ENCODE results near the gene ERF.

The ERF gene

DNA sequence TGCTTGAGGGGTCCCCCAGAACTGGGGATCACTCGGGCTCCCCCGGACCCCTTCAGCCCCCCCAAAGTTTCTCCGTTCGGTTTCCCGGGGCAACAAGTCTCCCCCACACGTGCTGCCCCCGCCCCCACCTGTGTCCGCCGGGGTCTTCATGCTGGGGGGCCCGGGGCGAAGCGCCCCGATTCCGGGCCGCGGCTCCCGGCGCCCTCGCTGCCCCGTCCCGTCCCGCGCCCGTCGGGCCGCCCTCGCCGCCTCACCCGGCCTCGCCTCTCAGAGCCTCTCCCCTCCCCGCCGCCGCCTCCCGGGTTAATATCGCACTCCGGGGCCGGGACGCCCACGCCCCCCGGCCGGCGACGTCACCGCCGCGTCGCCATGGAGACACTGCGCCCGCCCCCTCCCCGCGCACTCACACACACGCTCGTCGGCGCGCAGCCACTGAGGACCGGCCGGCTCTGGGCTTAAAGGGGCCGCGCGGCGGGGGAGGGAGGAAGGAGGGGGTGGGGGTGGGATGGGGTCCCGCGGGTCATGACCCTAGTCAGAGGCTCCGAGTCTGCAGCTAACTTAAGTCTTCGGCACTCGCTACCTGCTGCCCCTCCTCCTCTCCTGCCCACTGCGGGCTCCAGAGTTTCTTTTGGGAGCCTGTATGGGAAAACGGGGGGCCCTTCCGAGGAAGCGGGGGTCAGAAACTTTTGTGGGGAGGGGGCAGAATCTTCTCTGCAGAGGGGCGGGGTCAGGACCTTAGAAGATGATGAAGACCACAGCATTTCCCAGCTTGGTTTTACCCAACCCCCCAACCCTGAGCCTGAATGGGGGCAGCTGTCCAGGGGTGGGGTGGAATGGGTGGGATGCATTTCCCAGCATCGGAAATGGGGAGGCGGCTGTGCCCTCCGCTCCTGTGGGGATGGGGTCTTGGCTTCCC lies at the start of gene ERF:
ERF (minus strand) TSS at position 279 of the 916 bp plus-strand sequence; CDS start at position 150, 129 bp downstream.
- peak; percentile 96 for DNase-seq

- no peak for DNase-seq
These were observed 48.9 kb upstream of the ERF start for GRCh38 chr19:42303876-42304275.

DNA sequence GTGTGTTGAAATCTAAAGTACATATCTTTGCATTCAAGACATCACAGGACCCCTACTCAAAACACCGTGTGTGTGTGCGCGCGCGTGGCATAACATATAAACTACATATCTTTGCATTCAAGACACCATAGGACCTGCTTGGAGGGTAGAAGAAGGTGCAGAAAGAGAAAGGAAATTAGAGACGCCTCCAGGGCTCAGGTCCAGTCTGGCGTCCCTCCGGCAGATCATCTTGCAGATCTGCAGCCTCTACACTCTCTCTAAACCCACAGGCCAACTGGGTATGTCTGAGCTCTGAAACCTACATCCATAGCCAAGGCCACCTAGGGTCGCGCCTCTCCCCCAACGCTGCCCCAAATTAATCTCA lies 48.2 kb upstream of the ERF start:
- DNase-seq = no peak

DNA sequence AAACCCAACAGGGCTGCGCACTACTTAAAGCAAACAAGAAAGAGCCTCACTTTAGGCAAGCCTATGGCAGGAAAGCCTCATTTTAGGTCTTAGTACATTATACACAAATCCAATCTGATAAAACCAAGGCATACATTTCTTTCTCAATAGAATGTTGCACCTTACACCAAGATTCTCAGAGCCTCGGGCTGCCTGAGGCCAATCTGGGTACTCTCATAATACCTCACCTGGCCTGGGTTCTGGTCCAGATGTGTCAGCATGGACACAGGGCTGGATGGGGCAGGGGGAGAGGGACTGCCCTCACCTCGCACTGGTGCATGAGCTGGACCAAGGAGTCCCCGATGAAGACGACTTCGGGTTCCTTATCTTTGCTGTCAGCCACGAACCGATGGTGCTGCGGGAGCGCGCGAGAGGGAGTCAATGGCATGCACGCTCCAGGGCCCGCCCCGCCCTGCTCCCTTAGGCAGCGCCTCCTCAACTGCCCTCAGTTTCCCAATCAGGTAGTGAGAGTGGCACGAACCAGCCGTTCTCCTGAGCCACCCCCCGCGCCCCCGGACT lies 46.8 kb upstream of the ERF start, which contains the start of gene PRR19:
PRR19 (plus strand) TSS at position 487 of the 558 bp plus-strand sequence. CDS start 7,453 bp downstream, outside the sequence.
- DNase-seq = peak; percentile 44

- DNase-seq = no peak
These were observed 42.1 kb upstream of the ERF start for GRCh38 chr19:42297039-42297438.

DNA sequence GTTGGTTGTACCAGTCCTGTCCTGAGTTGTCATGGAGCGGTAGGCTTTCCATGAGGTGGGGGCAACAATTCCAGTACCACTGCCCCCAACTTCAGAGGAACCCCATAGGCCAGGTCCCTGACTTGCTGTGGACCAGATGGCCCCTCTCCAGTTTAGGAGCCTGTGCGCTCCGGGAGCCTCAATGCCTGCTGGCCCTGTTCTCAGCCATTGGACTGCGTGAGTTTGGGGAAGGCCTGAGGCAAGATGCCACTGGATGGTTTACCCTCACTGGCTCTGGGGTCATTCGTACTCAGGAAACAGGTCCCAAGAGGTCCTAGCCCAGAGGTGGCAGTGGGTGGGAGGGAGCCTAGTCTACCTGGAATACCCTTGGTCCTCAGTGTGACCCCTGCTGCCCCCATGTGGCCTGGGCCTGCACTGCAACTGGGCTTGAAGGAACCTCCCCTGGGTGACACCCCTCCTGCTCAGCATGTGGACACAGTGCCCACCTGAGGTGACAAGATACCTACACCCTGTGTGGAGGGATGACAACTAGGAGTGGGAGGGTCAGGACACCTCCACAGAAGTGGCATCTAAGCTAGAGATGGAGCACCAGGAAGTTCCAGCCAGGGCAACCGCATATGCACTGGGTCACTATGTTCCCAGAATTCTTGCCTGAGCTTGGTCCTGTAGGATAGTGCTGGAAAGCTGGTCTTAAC lies 41.0 kb upstream of the ERF start:
- DNase-seq = peak; percentile 92

- DNase-seq = no peak
These were observed 40.4 kb upstream of the ERF start for GRCh38 chr19:42295342-42295741.

- DNase-seq = no peak
These were observed 39.7 kb upstream of the ERF start for GRCh38 chr19:42294471-42295137.

GRCh38 chr19:42293948-42294347 lies 39.0 kb upstream of the ERF start:
- no peak for DNase-seq

- no peak for DNase-seq
These were observed 38.6 kb upstream of the ERF start for GRCh38 chr19:42293540-42293939.

DNA sequence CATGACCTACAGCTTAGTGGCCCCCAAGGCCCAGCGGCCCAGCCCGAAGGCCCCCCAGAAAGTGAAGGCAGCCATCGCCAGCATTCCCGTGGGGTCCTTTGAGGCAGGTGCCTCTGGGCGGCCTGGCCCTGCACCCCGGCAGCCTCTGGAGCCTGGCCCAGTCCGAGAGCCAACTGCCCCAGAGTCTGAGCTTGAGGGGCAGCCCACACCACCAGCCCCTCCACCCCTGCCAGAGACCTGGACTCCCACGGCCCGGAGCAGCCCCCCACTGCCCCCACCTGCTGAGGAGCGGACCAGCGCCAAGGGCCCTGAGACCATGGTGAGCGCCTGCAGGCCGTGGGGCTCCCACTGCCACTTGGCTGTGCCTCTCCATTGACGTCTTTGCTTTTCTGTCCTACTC lies 38.0 kb upstream of the ERF start:
- no peak for DNase-seq

DNA sequence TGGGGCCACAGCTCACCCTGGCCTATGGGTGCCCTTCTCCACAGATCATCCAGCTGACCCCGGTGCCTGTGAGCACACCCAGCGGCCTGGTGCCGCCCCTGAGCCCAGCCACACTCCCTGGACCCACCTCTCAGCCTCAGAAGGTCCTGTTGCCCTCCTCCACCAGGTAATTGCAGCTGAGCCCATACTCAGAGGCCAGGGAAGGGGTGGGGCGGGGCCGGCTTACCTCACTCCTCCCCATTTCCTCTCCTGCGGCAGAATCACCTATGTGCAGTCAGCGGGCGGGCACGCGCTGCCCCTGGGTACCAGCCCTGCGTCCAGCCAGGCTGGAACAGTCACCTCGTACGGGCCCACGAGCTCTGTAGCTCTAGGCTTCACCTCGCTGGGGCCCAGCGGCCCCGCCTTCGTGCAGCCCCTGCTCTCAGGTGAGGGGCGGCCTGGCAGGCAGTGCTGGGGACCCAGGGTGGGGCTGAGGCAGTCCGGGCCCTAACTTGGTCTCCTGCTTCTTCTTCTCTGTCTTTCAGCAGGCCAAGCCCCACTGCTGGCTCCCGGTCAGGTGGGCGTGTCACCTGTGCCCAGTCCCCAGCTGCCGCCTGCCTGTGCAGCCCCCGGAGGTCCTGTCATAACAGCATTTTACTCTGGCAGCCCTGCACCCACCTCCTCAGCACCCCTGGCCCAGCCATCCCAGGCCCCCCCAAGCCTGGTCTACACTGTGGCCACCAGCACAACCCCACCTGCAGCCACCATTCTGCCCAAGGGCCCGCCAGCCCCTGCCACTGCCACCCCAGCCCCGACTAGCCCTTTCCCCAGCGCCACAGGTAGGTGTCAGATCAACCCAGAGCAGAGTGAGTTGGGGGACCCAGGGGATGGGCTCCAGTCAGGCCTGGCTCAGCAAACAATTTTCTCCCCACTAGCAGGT lies 37.4 kb upstream of the ERF start:
- no peak for DNase-seq

DNA sequence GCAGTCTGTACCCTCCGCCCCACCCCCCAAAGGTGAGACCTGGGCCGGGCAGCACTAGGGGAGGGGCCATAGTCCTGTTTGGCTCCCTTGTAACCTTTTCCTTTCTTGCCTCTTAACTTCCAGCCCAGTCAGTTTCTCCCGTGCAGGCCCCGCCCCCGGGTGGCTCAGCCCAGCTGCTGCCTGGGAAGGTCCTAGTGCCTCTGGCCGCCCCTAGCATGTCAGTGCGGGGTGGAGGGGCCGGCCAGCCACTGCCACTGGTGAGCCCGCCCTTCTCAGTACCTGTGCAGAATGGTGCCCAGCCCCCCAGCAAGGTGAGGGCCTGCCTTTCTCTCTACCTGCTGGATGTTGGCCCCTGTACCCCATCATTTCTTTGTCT lies 36.5 kb upstream of the ERF start:
- no peak for DNase-seq

DNA sequence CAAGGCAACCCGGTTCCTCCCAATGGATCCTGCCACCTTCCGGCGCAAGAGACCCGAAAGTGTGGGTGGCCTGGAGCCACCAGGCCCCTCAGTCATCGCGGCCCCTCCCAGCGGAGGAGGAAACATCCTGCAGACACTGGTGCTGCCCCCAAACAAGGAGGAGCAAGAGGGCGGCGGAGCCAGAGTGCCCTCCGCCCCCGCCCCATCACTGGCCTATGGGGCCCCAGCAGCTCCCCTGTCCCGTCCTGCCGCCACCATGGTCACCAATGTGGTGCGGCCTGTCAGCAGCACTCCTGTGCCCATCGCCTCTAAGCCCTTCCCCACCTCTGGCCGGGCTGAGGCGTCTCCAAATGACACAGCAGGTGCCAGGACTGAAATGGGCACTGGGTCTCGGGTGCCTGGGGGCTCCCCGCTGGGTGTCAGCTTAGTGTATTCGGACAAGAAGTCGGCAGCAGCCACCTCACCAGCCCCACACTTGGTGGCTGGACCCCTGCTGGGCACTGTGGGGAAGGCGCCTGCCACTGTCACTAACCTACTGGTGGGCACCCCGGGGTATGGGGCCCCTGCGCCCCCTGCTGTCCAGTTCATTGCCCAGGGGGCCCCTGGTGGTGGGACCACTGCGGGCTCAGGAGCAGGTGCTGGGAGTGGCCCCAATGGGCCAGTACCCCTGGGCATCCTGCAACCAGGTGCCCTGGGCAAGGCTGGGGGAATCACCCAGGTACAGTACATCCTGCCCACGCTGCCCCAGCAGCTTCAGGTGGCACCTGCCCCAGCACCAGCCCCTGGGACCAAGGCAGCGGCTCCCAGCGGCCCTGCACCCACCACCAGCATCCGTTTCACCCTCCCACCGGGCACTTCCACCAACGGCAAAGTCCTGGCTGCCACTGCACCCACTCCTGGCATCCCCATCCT lies 35.9 kb upstream of the ERF start:
- no peak for DNase-seq

GRCh38 chr19:42290136-42290522 lies 35.2 kb upstream of the ERF start:
- DNase-seq = no peak

DNA sequence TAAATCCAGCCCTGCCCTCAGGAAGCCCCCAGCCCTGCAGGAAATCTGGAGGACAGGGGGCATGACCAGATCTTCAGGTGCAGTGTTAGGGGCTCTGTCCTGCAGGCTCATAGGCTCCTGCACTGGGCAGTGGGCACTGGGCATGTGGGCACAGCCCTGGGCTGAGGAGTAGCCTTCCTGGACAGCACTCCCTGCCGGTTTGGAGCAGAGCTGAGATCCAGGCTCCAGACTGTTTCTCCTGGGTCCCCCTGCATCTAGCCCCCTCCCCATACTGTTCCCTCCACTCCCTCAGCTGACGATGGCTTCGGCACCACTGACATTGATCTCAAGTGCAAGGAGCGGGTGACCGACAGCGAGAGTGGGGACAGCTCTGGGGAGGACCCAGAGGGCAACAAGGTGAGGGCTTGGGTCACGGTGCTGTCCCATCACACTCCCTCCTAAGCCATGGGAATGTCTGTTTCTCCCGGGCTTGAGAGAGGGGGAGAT lies 34.7 kb upstream of the ERF start:
- DNase-seq = no peak

DNA sequence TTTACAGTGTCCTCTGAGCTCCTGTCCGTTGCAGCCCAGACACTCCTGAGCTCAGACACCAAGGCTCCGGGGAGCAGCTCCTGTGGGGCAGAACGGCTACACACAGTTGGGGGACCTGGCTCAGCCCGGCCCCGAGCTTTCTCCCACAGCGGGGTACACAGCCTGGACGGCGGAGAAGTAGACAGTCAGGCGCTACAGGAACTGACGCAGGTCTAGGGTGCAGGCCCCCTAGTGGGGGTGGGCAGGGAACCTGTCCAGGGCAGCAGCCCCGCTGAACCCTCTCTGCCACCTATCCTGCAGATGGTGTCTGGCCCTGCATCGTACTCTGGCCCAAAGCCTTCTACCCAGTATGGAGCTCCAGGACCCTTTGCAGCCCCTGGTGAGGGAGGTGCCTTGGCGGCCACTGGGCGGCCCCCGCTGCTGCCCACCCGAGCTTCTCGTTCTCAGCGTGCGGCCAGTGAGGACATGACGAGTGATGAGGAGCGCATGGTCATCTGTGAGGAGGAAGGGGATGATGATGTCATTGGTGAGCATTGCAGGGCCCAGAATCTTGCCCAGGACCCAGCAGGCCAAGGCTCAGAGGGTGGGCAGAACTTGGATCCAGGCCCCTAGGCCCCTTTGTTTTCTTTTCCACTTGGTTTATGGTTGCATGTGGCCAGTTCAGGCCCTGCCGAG lies 34.1 kb upstream of the ERF start:
- no peak for DNase-seq

GRCh38 chr19:42288387-42288786 lies 33.5 kb upstream of the ERF start:
- DNase-seq = no peak

DNA sequence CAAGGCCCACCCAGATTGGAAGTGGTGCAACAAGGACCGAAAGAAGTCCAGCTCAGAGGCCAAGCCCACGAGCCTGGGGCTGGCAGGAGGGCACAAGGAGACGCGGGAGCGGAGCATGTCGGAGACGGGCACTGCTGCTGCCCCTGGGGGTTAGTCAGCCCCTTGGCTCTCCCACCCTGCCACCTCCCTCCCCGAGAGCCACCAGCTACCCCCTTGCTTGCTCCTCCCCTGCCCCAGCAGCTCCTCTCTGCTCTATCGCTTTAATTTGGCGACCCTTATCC lies 32.8 kb upstream of the ERF start:
- DNase-seq = no peak

- no peak for DNase-seq
These were observed 32.3 kb upstream of the ERF start for GRCh38 chr19:42287017-42287826.

All from activated CD4-positive, CD25-positive, alpha-beta regulatory T cell treated with anti-CD3 and anti-CD28 coated beads, Interleukin-2, amount 50 U/mL, for 72 hours (primary cell).